SK-N-SH (cell line): ENCODE measurements around the gene IL20. TPM values are rescaled to one million over a fixed set of nuclear protein-coding genes. Genes with fewer than 3 reads are reported as not detected.

Experiments used
- CTCF ChIA-PET: fragments of 300-600, 350-600 bp; formaldehyde crosslinking; extraction: SDS; loops from one replicate; lab custom pipeline; 2021; lab: Yijun Ruan, JAX
- POLR2A ChIA-PET: fragments of 350-600 bp; sonication (Branson Sonifier 250); formaldehyde crosslinking; extraction: SDS; loops from one replicate; lab custom pipeline; 2020; ENCODE audit warnings: antibody characterized with exemption, inconsistent platforms; lab: Yijun Ruan, JAX
- DNase-seq: peaks from one replicate; pipeline ENCODE4 v3.0.0; 2012
- H2AFZ ChIP-seq: fragments of 200-600 bp; sonication (generic); 2 replicates; pipeline ENCODE4 v1.8.1; 2016; ENCODE audit warnings: antibody characterized with exemption, mild to moderate bottlenecking, low read depth
- H3F3A ChIP-seq: fragments of 200-600 bp; sonication (generic); replicated peaks from 2 replicates; pipeline ENCODE3; 2016; ENCODE audit warnings: antibody characterized with exemption, mild to moderate bottlenecking; ENCODE audit not compliant: insufficient read depth
- H3K27ac ChIP-seq, 2 experiments: fragments of 200-500 bp in 1 of 2; fragments of 200-600 bp in 1 of 2; sonication (Bioruptor generic) in 1 of 2; sonication (generic), shearing (Covaris generic) in 1 of 2; 2 replicates each; pipeline versions ENCODE4 v1.5.1 to v1.6.1; 2014 to 2016; ENCODE audit warnings: low read depth in 2 of 2, inconsistent platforms in 1 of 2, low read length in 1 of 2, mild to moderate bottlenecking in 1 of 2, mixed read lengths in 1 of 2
- H3K27me3 ChIP-seq: fragments of 200-600 bp; sonication (generic), shearing (Covaris generic); 2 replicates; pipeline ENCODE4 v1.6.1; 2016; ENCODE audit warnings: mixed run types; ENCODE audit not compliant: insufficient read depth
- H3K36me3 ChIP-seq, 2 experiments: fragments of 200-500 bp in 1 of 2; fragments of 200-600 bp in 1 of 2; sonication (Bioruptor generic) in 1 of 2; sonication (generic) in 1 of 2; replicated peaks in 1 of 2; 2 replicates each; pipeline versions ENCODE3 to v1.5.1; 2014 to 2016; ENCODE audit warnings: low read length in 1 of 2, mild to moderate bottlenecking in 1 of 2; ENCODE audit not compliant: insufficient read depth in 2 of 2, control insufficient read depth in 1 of 2
- H3K4me1 ChIP-seq, 2 experiments: fragments of 200-500 bp in 1 of 2; fragments of 200-600 bp in 1 of 2; sonication (Bioruptor generic) in 1 of 2; sonication (generic), shearing (Covaris generic) in 1 of 2; 2 replicates each; pipeline versions ENCODE4 v1.5.1 to v1.6.1; 2014 to 2016; ENCODE audit warnings: low read depth in 1 of 2, low read length in 1 of 2, mixed run types in 1 of 2; ENCODE audit not compliant: insufficient read depth in 2 of 2, control insufficient read depth in 1 of 2
- H3K4me2 ChIP-seq: fragments of 200-600 bp; sonication (generic), shearing (Covaris generic); 2 replicates; pipeline ENCODE4 v1.6.1; 2017; ENCODE audit warnings: mixed run types
- H3K4me3 ChIP-seq, 2 experiments: fragments of 200-500 bp in 1 of 2; fragments of 200-600 bp in 1 of 2; sonication (Bioruptor generic) in 1 of 2; sonication (generic), shearing (Covaris generic) in 1 of 2; 2 replicates each; pipeline versions ENCODE4 v1.5.1 to v1.8.1; 2014 to 2016; ENCODE audit warnings: low read depth in 2 of 2, inconsistent platforms in 1 of 2, low read length in 1 of 2, mild to moderate bottlenecking in 1 of 2, mixed read lengths in 1 of 2, moderate library complexity in 1 of 2
- H3K79me2 ChIP-seq: fragments of 200-600 bp; sonication (generic); 2 replicates; pipeline ENCODE4 v1.8.1; 2017; ENCODE audit warnings: mild to moderate bottlenecking; ENCODE audit not compliant: insufficient read depth
- H3K9ac ChIP-seq: fragments of 200-600 bp; sonication (generic); 2 replicates; pipeline ENCODE4 v1.6.1; 2017; ENCODE audit warnings: mixed run types
- H3K9me2 ChIP-seq: fragments of 200-600 bp; sonication (generic); 2 replicates; pipeline ENCODE4 v1.6.1; 2017; ENCODE audit warnings: mixed run types
- H3K9me3 ChIP-seq: fragments of 200-600 bp; sonication (generic); 2 replicates; pipeline ENCODE4 v1.6.1; 2017; ENCODE audit warnings: mixed run types, mild to moderate bottlenecking, moderate library complexity
- H4K20me1 ChIP-seq: fragments of 200-600 bp; sonication (generic); 2 replicates; pipeline ENCODE4 v1.6.1; 2017; ENCODE audit warnings: mild to moderate bottlenecking, mixed run types; ENCODE audit not compliant: insufficient read depth
- FOXJ3 ChIP-seq: sonication (generic); formaldehyde crosslinking; IDR thresholded peaks from 2 replicates; pipeline ENCODE4 v1.5.1; 2020; ENCODE audit warnings: mild to moderate bottlenecking, missing genetic modification reagents
- IRF3 ChIP-seq: fragments of 150-350 bp; IDR thresholded peaks from 2 replicates; pipeline ENCODE4 v1.6.1; 2016; ENCODE audit warnings: mild to moderate bottlenecking, low read depth, low read length
- NFIC ChIP-seq: IDR thresholded peaks from 2 replicates; pipeline ENCODE4 v1.4.0; 2012; ENCODE audit warnings: borderline replicate concordance
- NRF1 ChIP-seq: IDR thresholded peaks from 2 replicates; pipeline ENCODE4 v1.6.1; 2012; ENCODE audit warnings: low read depth, mild to moderate bottlenecking, low read length
- RAD21 ChIP-seq: IDR thresholded peaks from 2 replicates; pipeline ENCODE4 v1.6.1; 2012; ENCODE audit warnings: mild to moderate bottlenecking, low read length
- REST ChIP-seq: IDR thresholded peaks from 2 replicates; pipeline ENCODE4 v1.6.1; 2012; ENCODE audit warnings: mild to moderate bottlenecking, low read depth, low read length, moderate library complexity
- RXRA ChIP-seq: IDR thresholded peaks from 2 replicates; pipeline ENCODE4 v1.4.0; 2012; ENCODE audit warnings: low read depth, mild to moderate bottlenecking, borderline replicate concordance
- SIN3A ChIP-seq: IDR thresholded peaks from 2 replicates; pipeline ENCODE4 v1.6.1; 2012; ENCODE audit warnings: low read depth, mild to moderate bottlenecking, low read length, moderate library complexity, borderline replicate concordance
- TEAD4 ChIP-seq: IDR thresholded peaks from 2 replicates; pipeline ENCODE4 v1.4.0; 2012; ENCODE audit warnings: mild to moderate bottlenecking, borderline replicate concordance; ENCODE audit not compliant: insufficient read depth
- WGBS: methylation state at CpG from one replicate; pipeline ENCODE4 v1.1.6; 2017; ENCODE audit warnings: low lambda C conversion rate; 5-methylcytosine and 5-hydroxymethylcytosine counted together
- polyA plus RNA-seq, 3 experiments: library from polyadenylated mRNA; depleted of rRNA; stranded (reverse); fragments of >200 nt; gene quantifications; 2 replicates each; pipeline ENCODE4 v1.2.3, GENCODE V29; 2012
- TF ChIP-seq, protein P1 (sequence below): fragments of 200-600 bp; sonication (generic); IDR thresholded peaks from 2 replicates; pipeline ENCODE4 v1.6.1; 2017; ENCODE audit warnings: antibody characterized with exemption, mild to moderate bottlenecking, moderate library complexity

The IL20 gene
- polyA plus RNA-seq, 1 of the 3 experiments (the other 2 are of a cell fraction): not detected

DNA sequence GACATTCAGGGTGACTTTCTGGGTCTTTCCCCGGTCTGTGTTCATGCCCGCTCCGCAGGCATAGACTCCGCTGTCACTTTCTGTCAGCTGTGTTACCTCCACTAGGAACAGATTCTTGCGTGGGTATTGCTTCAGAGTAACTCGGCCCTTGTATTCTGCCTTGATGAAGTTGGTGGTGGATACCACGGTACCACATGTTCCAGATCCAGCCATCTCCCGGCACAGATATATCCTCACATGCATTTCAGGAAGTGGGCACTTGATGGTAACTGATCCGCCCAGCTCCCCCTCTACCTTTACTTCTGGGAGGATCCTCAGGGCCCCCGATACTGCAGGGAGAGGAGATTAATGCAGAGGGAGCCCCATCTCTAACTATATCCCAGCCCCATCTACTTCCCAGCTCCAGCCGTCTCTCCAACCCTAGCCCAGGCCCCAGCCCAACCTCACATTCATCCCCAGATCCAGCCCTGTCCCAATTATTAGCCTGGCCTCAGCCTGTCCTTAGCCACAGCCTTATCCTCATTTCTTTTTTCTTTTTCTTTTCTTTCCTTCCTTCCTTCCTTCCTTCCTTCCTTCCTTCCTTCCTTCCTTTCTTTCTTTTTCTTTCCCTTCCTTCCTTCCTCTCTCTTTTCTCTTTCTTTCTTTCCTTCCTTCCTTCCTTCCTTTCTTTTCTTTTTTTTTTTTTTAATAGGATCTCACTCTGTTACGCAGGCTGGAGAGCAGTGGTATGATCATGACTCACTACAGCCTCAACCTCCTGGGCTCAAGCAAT is 48.5 kb downstream of the IL20 start:
- no peak for DNase-seq

GRCh38 chr1:206915030-206915735 is 49.8 kb downstream of the IL20 start:
- no peak for DNase-seq

More for the DNA sequence above, 48.5 kb downstream of the IL20 start:
- H3K36me3 ChIP-seq: no peaks in the 10 kb centered on the region
- H3F3A ChIP-seq: no peaks in the 10 kb centered on the region
- H2AFZ ChIP-seq: no peak overlapping the region
- H3K9me3 ChIP-seq: no peaks in the 10 kb centered on the region
- no peak overlapping the region for H3K9ac ChIP-seq
- ChIA-PET POLR2A (no interaction called here), CTCF (interaction anchor here (0.9 to 9.4 kb wide), 10 partner anchors 18 to 282 kb away, joined by 3 to 380 read pairs (median 14); no protein-coding TSS in a partner anchor)
- H3K4me2 ChIP-seq: no peak overlapping the region
- peaks cover 48% of the 10 kb centered on the region for H3K27me3 ChIP-seq
- no peak overlapping the region for H3K27ac ChIP-seq
- WGBS: 67% methylated on average over 12 of the region's 12 CpGs
- H3K9me2 ChIP-seq: no peaks in the 10 kb centered on the region
- TF ChIP-seq NRF1 (no peak), SIN3A (no peak), FOXJ3 (CRISPR knock-in tag) (no peak)
- peaks cover 0 to 9% of the 10 kb centered on the region in 2 experiments; a peak in 1 of 4 replicates for H3K4me1 ChIP-seq
- no peaks in the 10 kb centered on the region for H4K20me1 ChIP-seq
- H3K4me3 ChIP-seq: no peak overlapping the region
- no peaks in the 10 kb centered on the region for H3K79me2 ChIP-seq

More at GRCh38 chr1:206915030-206915735, 49.8 kb downstream of the IL20 start:
- no peak overlapping the region for H3K4me2 ChIP-seq
- H3K9ac ChIP-seq: no peak overlapping the region
- no peaks in the 10 kb centered on the region for H4K20me1 ChIP-seq
- no peaks in the 10 kb centered on the region for H3K4me1 ChIP-seq
- H3K27ac ChIP-seq: no peak overlapping the region
- H3K9me2 ChIP-seq: no peaks in the 10 kb centered on the region
- no peaks in the 10 kb centered on the region for H3F3A ChIP-seq
- 65% methylated on average over 15 of the region's 15 CpGs for WGBS
- H3K9me3 ChIP-seq: no peaks in the 10 kb centered on the region
- H3K4me3 ChIP-seq: no peak overlapping the region
- H2AFZ ChIP-seq: no peak overlapping the region
- H3K27me3 ChIP-seq: peaks cover 42% of the 10 kb centered on the region
- TF ChIP-seq NFIC (no peak), TEAD4 (no peak), SIN3A (no peak), RAD21 (no peak), REST (no peak), IRF3 (no peak), NRF1 (no peak), RXRA (no peak)
- TF ChIP-seq, protein P1, sequence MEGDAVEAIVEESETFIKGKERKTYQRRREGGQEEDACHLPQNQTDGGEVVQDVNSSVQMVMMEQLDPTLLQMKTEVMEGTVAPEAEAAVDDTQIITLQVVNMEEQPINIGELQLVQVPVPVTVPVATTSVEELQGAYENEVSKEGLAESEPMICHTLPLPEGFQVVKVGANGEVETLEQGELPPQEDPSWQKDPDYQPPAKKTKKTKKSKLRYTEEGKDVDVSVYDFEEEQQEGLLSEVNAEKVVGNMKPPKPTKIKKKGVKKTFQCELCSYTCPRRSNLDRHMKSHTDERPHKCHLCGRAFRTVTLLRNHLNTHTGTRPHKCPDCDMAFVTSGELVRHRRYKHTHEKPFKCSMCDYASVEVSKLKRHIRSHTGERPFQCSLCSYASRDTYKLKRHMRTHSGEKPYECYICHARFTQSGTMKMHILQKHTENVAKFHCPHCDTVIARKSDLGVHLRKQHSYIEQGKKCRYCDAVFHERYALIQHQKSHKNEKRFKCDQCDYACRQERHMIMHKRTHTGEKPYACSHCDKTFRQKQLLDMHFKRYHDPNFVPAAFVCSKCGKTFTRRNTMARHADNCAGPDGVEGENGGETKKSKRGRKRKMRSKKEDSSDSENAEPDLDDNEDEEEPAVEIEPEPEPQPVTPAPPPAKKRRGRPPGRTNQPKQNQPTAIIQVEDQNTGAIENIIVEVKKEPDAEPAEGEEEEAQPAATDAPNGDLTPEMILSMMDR: no peak
- ChIA-PET POLR2A (no interaction called here), CTCF (interaction anchor here (0.9 to 9.4 kb wide), 3 partner anchors 185 to 284 kb away, joined by 3 to 380 read pairs (median 3); no protein-coding TSS in a partner anchor)
- no peaks in the 10 kb centered on the region for H3K79me2 ChIP-seq
- H3K36me3 ChIP-seq: no peaks in the 10 kb centered on the region
